Lung (tissue), 12 donors: ENCODE measurements around the gene GCK. TPM values are rescaled to one million over a fixed set of nuclear protein-coding genes. Genes with fewer than 3 reads are reported as not detected.

ENCODE experiments used
- ATAC-seq: fragments of 200-7000 bp; cut with Tn5 transposase; one replicate; pipeline ENCODE4 v1.9.1; 2020; ENCODE audit warnings: moderate number of reproducible peaks; ENCODE audit not compliant: insufficient read depth, low FRiP score
- DNase-seq, 3 donors: peaks; one replicate each; pipeline ENCODE4 v3.0.0-alpha.2; 2013 to 2017
- H3K27ac ChIP-seq, 2 donors: one replicate each; pipeline ENCODE4 v1.5.1; 2013; ENCODE audit warnings: mild to moderate bottlenecking in 2 of 2, moderate library complexity in 2 of 2, control low read depth in 1 of 2, inconsistent platforms in 1 of 2, low read depth in 1 of 2, low read length in 1 of 2
- H3K27me3 ChIP-seq, 3 donors: one replicate each; pipeline ENCODE4 v1.5.1; 2013; ENCODE audit warnings: low read length in 2 of 3; ENCODE audit not compliant: control insufficient read depth in 3 of 3, insufficient read depth in 3 of 3
- H3K36me3 ChIP-seq, 4 donors: one replicate each; pipeline ENCODE4 v1.5.1; 2013; ENCODE audit warnings: low read length in 4 of 4, mild to moderate bottlenecking in 1 of 4, moderate library complexity in 1 of 4; ENCODE audit not compliant: control insufficient read depth in 4 of 4, insufficient read depth in 4 of 4
- H3K4me1 ChIP-seq, 5 donors: one replicate each; pipeline ENCODE4 v1.5.1; 2013; ENCODE audit warnings: low read length in 5 of 5, mild to moderate bottlenecking in 2 of 5, moderate library complexity in 1 of 5; ENCODE audit not compliant: control insufficient read depth in 5 of 5, insufficient read depth in 5 of 5
- H3K4me3 ChIP-seq: one replicate; pipeline ENCODE4 v1.5.1; 2013; ENCODE audit warnings: mild to moderate bottlenecking, control low read depth, moderate library complexity
- H3K9ac ChIP-seq, 2 donors: one replicate each; pipeline ENCODE4 v1.5.1; 2013; ENCODE audit warnings: low read length in 2 of 2, control low read depth in 1 of 2; ENCODE audit not compliant: insufficient read depth in 1 of 2
- H3K9me3 ChIP-seq, 4 donors: one replicate each; pipeline ENCODE4 v1.5.1; 2013; ENCODE audit warnings: low read length in 3 of 4, mild to moderate bottlenecking in 1 of 4, moderate library complexity in 1 of 4; ENCODE audit not compliant: control insufficient read depth in 4 of 4, insufficient read depth in 3 of 4
- WGBS, 2 donors: extraction: QIAGEN DNeasy Blood & Tissue Kit; methylation state at CpG; one replicate each; pipeline ENCODE4 v1.1.7; 2013; 5-methylcytosine and 5-hydroxymethylcytosine counted together
- polyA plus RNA-seq, 2 donors: library from polyadenylated mRNA; stranded (reverse); fragments of 200-250 nt; gene quantifications; one replicate each; pipeline ENCODE4 v1.2.1, GENCODE V29; 2013
- total RNA-seq, 2 donors: library from RNA; depleted of rRNA in 1 of 2; stranded (reverse); fragments of >200 nt in 1 of 2; gene quantifications; one replicate each; pipeline ENCODE4 v1.2.1, GENCODE V29; 2014 to 2021
- TF ChIP-seq, protein P1 (sequence below): IDR thresholded peaks from 2 replicates; pipeline ENCODE4 v1.5.1; 2012; ENCODE audit warnings: mild to moderate bottlenecking; ENCODE audit errors: control extremely low read depth, extremely low read depth
- donor health status: control.
- donor health status: control.
- donor health status: Bipolar disorder and iron deficiency.
- donor health status: healthy.
- donor health status: DM: yes; HTN: yes; CAD: no.

GCK gene
- total and polyA plus RNA-seq, 4 donors = 0.25 to 1.1 (median 0.43) TPM

DNA sequence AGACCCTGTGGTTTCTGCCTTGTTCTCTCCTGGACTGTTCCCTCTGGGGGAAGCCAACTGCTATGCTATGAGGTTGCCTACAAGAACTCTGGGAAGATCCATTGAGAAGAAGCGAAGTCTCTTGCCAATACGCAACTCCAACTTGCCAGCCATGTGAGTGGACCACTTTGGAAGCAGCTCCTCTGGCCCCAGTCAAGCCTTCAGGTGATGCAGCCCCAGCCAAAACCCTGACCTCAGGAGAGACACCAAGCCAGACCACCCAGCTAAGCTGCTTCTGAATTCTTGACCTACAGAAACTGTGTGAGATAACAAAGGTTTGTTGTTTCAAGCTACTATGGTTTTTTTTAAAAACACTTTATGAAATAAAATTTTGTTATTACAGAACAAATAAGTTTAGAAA lies 27.9 kb downstream of the GCK start:
- TF ChIP-seq, protein P1, sequence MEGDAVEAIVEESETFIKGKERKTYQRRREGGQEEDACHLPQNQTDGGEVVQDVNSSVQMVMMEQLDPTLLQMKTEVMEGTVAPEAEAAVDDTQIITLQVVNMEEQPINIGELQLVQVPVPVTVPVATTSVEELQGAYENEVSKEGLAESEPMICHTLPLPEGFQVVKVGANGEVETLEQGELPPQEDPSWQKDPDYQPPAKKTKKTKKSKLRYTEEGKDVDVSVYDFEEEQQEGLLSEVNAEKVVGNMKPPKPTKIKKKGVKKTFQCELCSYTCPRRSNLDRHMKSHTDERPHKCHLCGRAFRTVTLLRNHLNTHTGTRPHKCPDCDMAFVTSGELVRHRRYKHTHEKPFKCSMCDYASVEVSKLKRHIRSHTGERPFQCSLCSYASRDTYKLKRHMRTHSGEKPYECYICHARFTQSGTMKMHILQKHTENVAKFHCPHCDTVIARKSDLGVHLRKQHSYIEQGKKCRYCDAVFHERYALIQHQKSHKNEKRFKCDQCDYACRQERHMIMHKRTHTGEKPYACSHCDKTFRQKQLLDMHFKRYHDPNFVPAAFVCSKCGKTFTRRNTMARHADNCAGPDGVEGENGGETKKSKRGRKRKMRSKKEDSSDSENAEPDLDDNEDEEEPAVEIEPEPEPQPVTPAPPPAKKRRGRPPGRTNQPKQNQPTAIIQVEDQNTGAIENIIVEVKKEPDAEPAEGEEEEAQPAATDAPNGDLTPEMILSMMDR = no peak
- ATAC-seq = no peak
- 97 to 99% methylated on average over 2 of the region's 2 CpGs for WGBS, 2 donors
- H3K4me3 ChIP-seq = no peak overlapping the region
- H3K27me3 ChIP-seq = no peaks in the 10 kb centered on the region
- H3K27ac ChIP-seq = no peak overlapping the region
- H3K9me3 ChIP-seq = peaks cover 0 to 6% (median 0%) of the 10 kb centered on the region in 4 donors
- peaks cover 0 to 2% (median 0%) of the 10 kb centered on the region in 5 donors for H3K4me1 ChIP-seq
- no peaks in the 10 kb centered on the region for H3K36me3 ChIP-seq
- no peak overlapping the region for H3K9ac ChIP-seq
- no peak for DNase-seq

DNA sequence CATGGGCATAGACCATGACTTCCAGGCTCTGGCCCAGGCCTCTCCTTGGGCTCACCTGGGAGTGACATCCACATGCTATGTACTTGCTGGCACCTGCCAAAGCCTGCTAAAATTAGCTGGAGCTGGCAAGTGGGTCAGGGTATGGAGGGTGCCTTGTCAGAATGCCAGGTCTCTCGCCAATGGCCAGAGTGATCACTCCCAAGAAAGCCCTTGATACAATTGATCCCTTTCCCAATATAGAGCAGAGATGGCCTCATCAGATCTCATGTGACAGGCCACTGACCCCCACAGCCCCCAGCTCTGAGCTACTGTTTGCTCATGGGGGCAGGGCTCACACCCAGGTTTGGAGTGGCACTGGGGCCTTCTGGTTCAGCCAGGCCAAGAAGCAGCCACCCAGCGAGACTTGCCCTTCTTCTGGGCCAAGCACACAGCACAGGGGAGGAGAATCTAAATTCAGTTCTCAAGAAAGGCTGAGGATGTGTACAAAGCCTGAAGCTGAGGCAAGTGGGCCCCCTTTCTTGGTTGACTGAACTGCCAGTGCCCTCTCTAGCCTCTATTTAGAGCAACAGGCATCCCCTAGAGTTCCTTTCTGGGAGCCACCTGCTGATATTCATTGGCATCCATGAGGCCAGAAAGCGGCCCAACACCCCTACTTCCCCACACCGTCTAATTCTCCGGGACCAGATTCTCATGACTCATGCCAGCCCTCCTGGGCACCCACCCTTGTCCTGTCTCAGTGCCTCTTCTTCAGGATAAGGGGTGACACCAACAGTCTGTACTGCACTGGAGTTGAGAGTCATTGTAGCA lies 29.2 kb downstream of the GCK start:
- Histone ChIP-seq H3K36me3 (no peaks in the 10 kb centered on the region), H3K9ac (no peak overlapping the region), H3K27me3 (no peaks in the 10 kb centered on the region), H3K4me3 (no peak overlapping the region), H3K27ac (no peak overlapping the region), H3K9me3 (peaks cover 0 to 4% (median 0%) of the 10 kb centered on the region in 4 donors), H3K4me1 (peaks cover 0 to 2% (median 0%) of the 10 kb centered on the region in 5 donors)
- ATAC-seq = no peak
- no peak for DNase-seq
- 84 to 91% methylated on average over 5 of the region's 5 CpGs for WGBS, 2 donors
- TF ChIP-seq, protein P1 = no peak

DNA sequence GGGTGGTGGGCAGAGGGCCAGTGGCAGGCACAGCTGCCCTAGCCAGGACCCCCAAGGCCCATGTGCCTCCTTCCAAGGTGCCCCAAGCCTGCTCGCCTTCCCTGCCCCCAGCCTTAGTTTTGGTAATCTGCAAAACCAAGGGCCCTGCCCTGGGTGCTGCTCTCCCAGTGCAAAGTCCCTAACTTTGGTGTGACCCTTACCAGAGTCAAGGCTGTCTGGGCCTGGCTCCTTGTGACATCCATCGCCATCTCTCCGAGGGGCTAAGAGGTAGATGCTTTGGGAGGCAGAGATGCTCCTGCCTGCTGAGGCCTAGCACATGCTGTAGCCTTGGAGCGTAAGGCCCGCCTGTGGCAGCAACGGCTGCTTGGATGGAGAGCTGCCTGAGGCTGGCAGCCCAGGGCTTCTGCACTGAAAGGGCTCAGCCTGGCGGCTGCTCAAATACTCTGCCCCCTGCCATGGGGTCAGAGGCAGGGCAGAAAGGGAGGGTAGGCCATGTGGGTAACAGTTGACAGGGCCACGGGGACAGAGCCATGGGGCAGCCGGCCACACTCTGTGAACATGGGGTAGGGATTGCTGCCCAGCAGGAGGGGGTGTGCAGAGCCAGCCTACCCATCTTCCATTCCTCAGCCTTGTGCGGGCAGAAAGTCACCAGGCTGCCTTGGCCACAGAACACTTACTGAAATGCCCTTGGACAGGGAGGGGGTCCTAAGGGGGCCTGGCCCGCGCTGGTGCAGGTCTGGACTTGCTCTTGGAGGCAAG lies 30.2 kb downstream of the GCK start:
- ATAC-seq = no peak
- Histone ChIP-seq H3K36me3 (no peaks in the 10 kb centered on the region), H3K27me3 (no peaks in the 10 kb centered on the region), H3K27ac (no peak overlapping the region), H3K9me3 (peaks cover 0 to 4% (median 0%) of the 10 kb centered on the region in 4 donors), H3K4me1 (peaks cover 0 to 2% (median 0%) of the 10 kb centered on the region in 5 donors), H3K9ac (no peak overlapping the region), H3K4me3 (no peak overlapping the region)
- DNase-seq = no peak
- WGBS, 2 donors = 95 to 97% methylated on average over 11 to 12 of the region's 12 CpGs
- TF ChIP-seq, protein P1 = no peak
